ENCODE results near the gene PTPRE. TPM values are rescaled to one million over a fixed set of nuclear protein-coding genes. Genes with fewer than 3 reads are reported as not detected.

The PTPRE gene
- total and polyA plus RNA-seq, 4 donors: 1.5 to 12.5 (median 3.7) TPM

GRCh38 chr10:128095027-128095752 lies 188.3 kb downstream of the PTPRE start:
- DNase-seq (ENCODE audit: low spot score): no peak
- Histone ChIP-seq H3K4me3 (ENCODE audit: low read depth in 1 of 3, low read length in 3 of 3) (no peak overlapping the region), H3K9ac (ENCODE audit: low read depth in 1 of 2, low read length in 2 of 2) (no peak overlapping the region), H3K27me3 (ENCODE audit: control insufficient read depth in 4 of 4, insufficient read depth in 4 of 4, low read length in 3 of 4) (no peaks in the 10 kb centered on the region), H3K9me3 (ENCODE audit: control insufficient read depth in 4 of 4, low read length in 3 of 4) (no peaks in the 10 kb centered on the region), H3K36me3 (ENCODE audit: control insufficient read depth in 4 of 4, insufficient read depth in 3 of 4, low read depth in 1 of 4, low read length in 3 of 4) (no peaks in the 10 kb centered on the region), H3K27ac (ENCODE audit: low read depth in 1 of 2, low read length in 2 of 2) (no peak overlapping the region), H3K4me1 (ENCODE audit: control insufficient read depth in 4 of 4, insufficient read depth in 4 of 4, low read length in 3 of 4) (no peaks in the 10 kb centered on the region)
- no peak for TF ChIP-seq HNF4G (IDR thresholded peaks at IDR 0.05)
- TF ChIP-seq NR2F2 (IDR thresholded peaks at IDR 0.05): no peak
- TF ChIP-seq, protein P1, sequence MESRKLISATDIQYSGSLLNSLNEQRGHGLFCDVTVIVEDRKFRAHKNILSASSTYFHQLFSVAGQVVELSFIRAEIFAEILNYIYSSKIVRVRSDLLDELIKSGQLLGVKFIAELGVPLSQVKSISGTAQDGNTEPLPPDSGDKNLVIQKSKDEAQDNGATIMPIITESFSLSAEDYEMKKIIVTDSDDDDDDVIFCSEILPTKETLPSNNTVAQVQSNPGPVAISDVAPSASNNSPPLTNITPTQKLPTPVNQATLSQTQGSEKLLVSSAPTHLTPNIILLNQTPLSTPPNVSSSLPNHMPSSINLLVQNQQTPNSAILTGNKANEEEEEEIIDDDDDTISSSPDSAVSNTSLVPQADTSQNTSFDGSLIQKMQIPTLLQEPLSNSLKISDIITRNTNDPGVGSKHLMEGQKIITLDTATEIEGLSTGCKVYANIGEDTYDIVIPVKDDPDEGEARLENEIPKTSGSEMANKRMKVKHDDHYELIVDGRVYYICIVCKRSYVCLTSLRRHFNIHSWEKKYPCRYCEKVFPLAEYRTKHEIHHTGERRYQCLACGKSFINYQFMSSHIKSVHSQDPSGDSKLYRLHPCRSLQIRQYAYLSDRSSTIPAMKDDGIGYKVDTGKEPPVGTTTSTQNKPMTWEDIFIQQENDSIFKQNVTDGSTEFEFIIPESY (IDR thresholded peaks at IDR 0.05): no peak
- TF ChIP-seq HNF4A (conservative IDR thresholded peaks at IDR 0.05): no peak
- TF ChIP-seq, protein P2, sequence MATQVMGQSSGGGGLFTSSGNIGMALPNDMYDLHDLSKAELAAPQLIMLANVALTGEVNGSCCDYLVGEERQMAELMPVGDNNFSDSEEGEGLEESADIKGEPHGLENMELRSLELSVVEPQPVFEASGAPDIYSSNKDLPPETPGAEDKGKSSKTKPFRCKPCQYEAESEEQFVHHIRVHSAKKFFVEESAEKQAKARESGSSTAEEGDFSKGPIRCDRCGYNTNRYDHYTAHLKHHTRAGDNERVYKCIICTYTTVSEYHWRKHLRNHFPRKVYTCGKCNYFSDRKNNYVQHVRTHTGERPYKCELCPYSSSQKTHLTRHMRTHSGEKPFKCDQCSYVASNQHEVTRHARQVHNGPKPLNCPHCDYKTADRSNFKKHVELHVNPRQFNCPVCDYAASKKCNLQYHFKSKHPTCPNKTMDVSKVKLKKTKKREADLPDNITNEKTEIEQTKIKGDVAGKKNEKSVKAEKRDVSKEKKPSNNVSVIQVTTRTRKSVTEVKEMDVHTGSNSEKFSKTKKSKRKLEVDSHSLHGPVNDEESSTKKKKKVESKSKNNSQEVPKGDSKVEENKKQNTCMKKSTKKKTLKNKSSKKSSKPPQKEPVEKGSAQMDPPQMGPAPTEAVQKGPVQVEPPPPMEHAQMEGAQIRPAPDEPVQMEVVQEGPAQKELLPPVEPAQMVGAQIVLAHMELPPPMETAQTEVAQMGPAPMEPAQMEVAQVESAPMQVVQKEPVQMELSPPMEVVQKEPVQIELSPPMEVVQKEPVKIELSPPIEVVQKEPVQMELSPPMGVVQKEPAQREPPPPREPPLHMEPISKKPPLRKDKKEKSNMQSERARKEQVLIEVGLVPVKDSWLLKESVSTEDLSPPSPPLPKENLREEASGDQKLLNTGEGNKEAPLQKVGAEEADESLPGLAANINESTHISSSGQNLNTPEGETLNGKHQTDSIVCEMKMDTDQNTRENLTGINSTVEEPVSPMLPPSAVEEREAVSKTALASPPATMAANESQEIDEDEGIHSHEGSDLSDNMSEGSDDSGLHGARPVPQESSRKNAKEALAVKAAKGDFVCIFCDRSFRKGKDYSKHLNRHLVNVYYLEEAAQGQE (IDR thresholded peaks at IDR 0.05): no peak
- no peak for TF ChIP-seq YY1 (IDR thresholded peaks at IDR 0.05)
- TF ChIP-seq, protein P3, sequence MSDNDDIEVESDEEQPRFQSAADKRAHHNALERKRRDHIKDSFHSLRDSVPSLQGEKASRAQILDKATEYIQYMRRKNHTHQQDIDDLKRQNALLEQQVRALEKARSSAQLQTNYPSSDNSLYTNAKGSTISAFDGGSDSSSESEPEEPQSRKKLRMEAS (IDR thresholded peaks at IDR 0.05): no peak
- no peak for TF ChIP-seq EGR1 (IDR thresholded peaks at IDR 0.05; ENCODE audit: low read depth in 2 of 2)
- no peak for TF ChIP-seq JUND (IDR thresholded peaks at IDR 0.05)
- TF ChIP-seq RAD21 (IDR thresholded peaks at IDR 0.05): no peak
- no peak for TF ChIP-seq TAF1 (conservative IDR thresholded peaks at IDR 0.05)
- 80% methylated on average over 11 of the region's 11 CpGs for WGBS

GRCh38 chr10:128095753-128096469 lies 189.0 kb downstream of the PTPRE start:
- DNase-seq (ENCODE audit: low spot score): no peak
- TF ChIP-seq RAD21 (IDR thresholded peaks at IDR 0.05): no peak
- TF ChIP-seq, protein P2 (IDR thresholded peaks at IDR 0.05): no peak
- no peak for TF ChIP-seq GABPA (IDR thresholded peaks at IDR 0.05 in 1 of 2, conservative IDR thresholded peaks at IDR 0.05 in 1 of 2)
- TF ChIP-seq TAF1 (conservative IDR thresholded peaks at IDR 0.05): no peak
- TF ChIP-seq EGR1 (IDR thresholded peaks at IDR 0.05; ENCODE audit: low read depth in 2 of 2): no peak
- TF ChIP-seq, protein P3 (IDR thresholded peaks at IDR 0.05): no peak
- TF ChIP-seq, protein P4, sequence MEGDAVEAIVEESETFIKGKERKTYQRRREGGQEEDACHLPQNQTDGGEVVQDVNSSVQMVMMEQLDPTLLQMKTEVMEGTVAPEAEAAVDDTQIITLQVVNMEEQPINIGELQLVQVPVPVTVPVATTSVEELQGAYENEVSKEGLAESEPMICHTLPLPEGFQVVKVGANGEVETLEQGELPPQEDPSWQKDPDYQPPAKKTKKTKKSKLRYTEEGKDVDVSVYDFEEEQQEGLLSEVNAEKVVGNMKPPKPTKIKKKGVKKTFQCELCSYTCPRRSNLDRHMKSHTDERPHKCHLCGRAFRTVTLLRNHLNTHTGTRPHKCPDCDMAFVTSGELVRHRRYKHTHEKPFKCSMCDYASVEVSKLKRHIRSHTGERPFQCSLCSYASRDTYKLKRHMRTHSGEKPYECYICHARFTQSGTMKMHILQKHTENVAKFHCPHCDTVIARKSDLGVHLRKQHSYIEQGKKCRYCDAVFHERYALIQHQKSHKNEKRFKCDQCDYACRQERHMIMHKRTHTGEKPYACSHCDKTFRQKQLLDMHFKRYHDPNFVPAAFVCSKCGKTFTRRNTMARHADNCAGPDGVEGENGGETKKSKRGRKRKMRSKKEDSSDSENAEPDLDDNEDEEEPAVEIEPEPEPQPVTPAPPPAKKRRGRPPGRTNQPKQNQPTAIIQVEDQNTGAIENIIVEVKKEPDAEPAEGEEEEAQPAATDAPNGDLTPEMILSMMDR (IDR thresholded peaks at IDR 0.05; ENCODE audit: low read depth, low read length, missing input control): no peak
- TF ChIP-seq, protein P5, sequence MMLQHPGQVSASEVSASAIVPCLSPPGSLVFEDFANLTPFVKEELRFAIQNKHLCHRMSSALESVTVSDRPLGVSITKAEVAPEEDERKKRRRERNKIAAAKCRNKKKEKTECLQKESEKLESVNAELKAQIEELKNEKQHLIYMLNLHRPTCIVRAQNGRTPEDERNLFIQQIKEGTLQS (IDR thresholded peaks at IDR 0.05): no peak
- TF ChIP-seq FOXA1 (IDR thresholded peaks at IDR 0.05): no peak
- TF ChIP-seq JUND (IDR thresholded peaks at IDR 0.05): no peak

More at GRCh38 chr10:128095753-128096469, 189.0 kb downstream of the PTPRE start:
- 89% methylated on average over 11 of the region's 11 CpGs for WGBS
- H3K27me3 ChIP-seq (ENCODE audit: control insufficient read depth in 4 of 4, insufficient read depth in 4 of 4, low read length in 3 of 4): no peaks in the 10 kb centered on the region
- no peak overlapping the region for H3K27ac ChIP-seq (ENCODE audit: low read depth in 1 of 2, low read length in 2 of 2)
- H3K4me3 ChIP-seq (ENCODE audit: low read depth in 1 of 3, low read length in 3 of 3): no peak overlapping the region
- no peaks in the 10 kb centered on the region for H3K36me3 ChIP-seq (ENCODE audit: control insufficient read depth in 4 of 4, insufficient read depth in 3 of 4, low read depth in 1 of 4, low read length in 3 of 4)
- H3K9ac ChIP-seq (ENCODE audit: low read depth in 1 of 2, low read length in 2 of 2): no peak overlapping the region
- no peaks in the 10 kb centered on the region for H3K9me3 ChIP-seq (ENCODE audit: control insufficient read depth in 4 of 4, low read length in 3 of 4)
- H3K4me1 ChIP-seq (ENCODE audit: control insufficient read depth in 4 of 4, insufficient read depth in 4 of 4, low read length in 3 of 4): no peaks in the 10 kb centered on the region

Measured in liver (tissue), 9 donors.